Measurements from ENCODE around the gene AWAT2. TPM values are rescaled to one million over a fixed set of nuclear protein-coding genes. Genes with fewer than 3 reads are reported as not detected.

AWAT2 gene
- polyA plus RNA-seq, 1 donor: not detected

DNA sequence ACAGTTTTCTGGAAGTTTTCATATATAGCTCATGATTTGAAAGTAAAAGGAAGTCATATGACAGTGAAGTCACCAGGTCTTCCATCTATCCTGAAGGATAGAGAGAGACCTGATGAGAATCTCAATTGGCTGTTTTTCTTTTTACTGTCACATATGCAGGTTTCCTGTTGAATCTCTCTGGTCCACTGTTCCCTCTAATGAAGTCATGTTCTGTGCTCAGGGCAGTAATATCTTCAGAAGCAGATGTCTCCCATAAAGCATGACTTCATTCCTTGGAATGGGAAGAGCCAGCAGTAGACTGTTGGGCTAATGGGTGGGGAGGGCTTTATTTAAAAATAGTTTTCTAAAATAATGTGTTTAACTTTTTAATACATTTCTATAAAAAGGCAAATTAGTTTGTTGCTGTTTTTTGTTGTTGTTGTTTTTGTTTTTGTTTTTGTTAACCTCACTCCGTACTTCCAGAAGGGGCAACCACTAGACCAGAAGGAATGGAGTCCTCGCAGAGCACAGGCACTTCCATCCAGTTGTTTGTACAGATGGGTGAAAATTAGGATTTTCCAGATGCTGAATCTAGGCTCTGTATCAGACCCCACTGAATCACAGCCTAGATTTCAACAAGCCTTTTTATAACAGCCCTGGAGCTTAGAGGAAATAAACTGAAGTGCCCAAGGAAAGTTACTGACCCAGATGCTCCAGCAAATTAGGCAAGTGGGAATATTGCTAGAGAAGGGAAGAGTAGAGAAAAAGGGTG lies 54.2 kb downstream of the AWAT2 start:
- DNase-seq: no peak

DNA sequence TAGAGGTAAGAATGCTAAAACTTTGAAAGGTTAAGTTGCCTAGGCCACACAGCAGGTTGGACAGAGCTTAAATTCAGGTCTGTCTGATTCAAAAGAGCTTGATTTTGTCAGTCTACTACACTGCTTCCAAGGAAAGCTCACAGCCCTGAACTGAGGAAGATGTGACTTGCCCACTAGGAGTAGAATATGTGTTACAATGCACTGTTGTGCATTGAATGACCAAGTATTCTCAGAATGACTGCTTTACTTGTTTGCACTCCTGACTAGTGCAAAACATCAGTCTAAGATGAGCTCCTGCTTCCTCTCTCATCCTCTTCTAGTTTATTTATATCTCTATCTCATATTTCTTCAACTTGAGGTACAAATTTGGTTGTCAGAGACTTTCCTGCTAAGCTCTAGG lies 56.2 kb downstream of the AWAT2 start:
- no peak for DNase-seq

DNA sequence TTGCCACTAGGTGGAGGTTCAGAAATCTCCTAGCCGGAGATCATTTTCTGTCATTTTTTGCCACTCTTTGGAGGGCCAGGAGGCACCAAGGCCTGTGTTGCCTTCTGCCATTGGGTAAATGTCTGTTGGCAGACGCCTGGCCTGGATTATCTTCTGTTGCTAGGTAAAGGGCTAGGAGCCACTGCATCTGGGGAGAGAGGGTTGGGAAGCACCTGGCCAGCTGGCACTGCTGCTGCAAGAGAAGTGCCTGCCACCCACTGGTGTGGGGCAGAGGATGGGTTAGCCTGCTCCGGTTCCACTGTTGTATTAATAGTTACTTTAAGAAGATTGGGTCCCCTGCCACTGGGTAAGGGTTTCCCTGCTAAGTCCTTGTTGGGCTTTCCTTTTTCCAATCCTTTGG lies 58.1 kb downstream of the AWAT2 start:
- no peak for DNase-seq

Other genes with a start within 250 kb of the AWAT2 start
- gene OTUD6A, start 12.5 kb upstream of the AWAT2 start, polyA plus RNA-seq (ENCODE audit: insufficient read length): not detected
- gene IGBP1, start 83.5 kb upstream of the AWAT2 start, polyA plus RNA-seq (ENCODE audit: insufficient read length): 101 TPM
- 0.12 TPM for gene DGAT2L6, start 127.5 kb upstream of the AWAT2 start, polyA plus RNA-seq (ENCODE audit: insufficient read length)
- gene AWAT1, start 184.7 kb upstream of the AWAT2 start, polyA plus RNA-seq (ENCODE audit: insufficient read length): 0.15 TPM
- 0.48 TPM for gene P2RY4, start 210.3 kb upstream of the AWAT2 start, polyA plus RNA-seq (ENCODE audit: insufficient read length)
- gene ARR3, start 218.4 kb upstream of the AWAT2 start, polyA plus RNA-seq (ENCODE audit: insufficient read length): 1.6 TPM
- 1.6 TPM for gene RAB41, start 232.2 kb upstream of the AWAT2 start, polyA plus RNA-seq (ENCODE audit: insufficient read length)
- gene PDZD11, start 240.0 kb upstream of the AWAT2 start, polyA plus RNA-seq (ENCODE audit: insufficient read length): 55.9 TPM
- 26.0 TPM for gene KIF4A, start 240.2 kb upstream of the AWAT2 start, polyA plus RNA-seq (ENCODE audit: insufficient read length)

All from left kidney (tissue), 2 donors.